Measurements from ENCODE around the gene PODXL.

The PODXL gene

GRCh38 chr7:131546583-131547141 lies 9.8 kb downstream of the PODXL start:
- TF ChIP-seq CTCF (IDR thresholded peaks at IDR 0.05): no peak
- no peak overlapping the region for H3K27ac ChIP-seq

GRCh38 chr7:131546126-131546525 lies 10.3 kb downstream of the PODXL start:
- Histone ChIP-seq H3K4me3 (no peak overlapping the region), H3K27ac (no peak overlapping the region)
- TF ChIP-seq CTCF (IDR thresholded peaks at IDR 0.05): no peak
- no peak for DNase-seq (ENCODE audit: low spot score)

More at GRCh38 chr7:131546583-131547141, 9.8 kb downstream of the PODXL start:
- DNase-seq (ENCODE audit: low spot score): no peak
- no peak overlapping the region for H3K4me3 ChIP-seq

- H3K4me3 ChIP-seq: no peak overlapping the region
- peak overlapping the region in 1 of 2 donors; percentile 17 for H3K27ac ChIP-seq
Measured at GRCh38 chr7:131544449-131545301, 11.8 kb downstream of the PODXL start.

GRCh38 chr7:131544021-131544420 lies 12.4 kb downstream of the PODXL start:
- peak overlapping the region in 1 of 2 donors; percentile 17 for H3K27ac ChIP-seq
- no peak for TF ChIP-seq CTCF (IDR thresholded peaks at IDR 0.05)
- DNase-seq (ENCODE audit: low spot score): no peak
- no peak overlapping the region for H3K4me3 ChIP-seq

More at GRCh38 chr7:131544449-131545301, 11.8 kb downstream of the PODXL start:
- no peak for DNase-seq (ENCODE audit: low spot score)
- no peak for TF ChIP-seq CTCF (IDR thresholded peaks at IDR 0.05)

GRCh38 chr7:131543298-131543697 lies 13.1 kb downstream of the PODXL start:
- no peak for TF ChIP-seq CTCF (IDR thresholded peaks at IDR 0.05)
- Histone ChIP-seq H3K27ac (no peak overlapping the region), H3K4me3 (no peak overlapping the region)
- DNase-seq (ENCODE audit: low spot score): no peak

- no peak for DNase-seq (ENCODE audit: low spot score)
- Histone ChIP-seq H3K4me3 (no peak overlapping the region), H3K27ac (peak overlapping the region in 1 of 2 donors; percentile 66)
- TF ChIP-seq CTCF (IDR thresholded peaks at IDR 0.05): no peak
Measured at GRCh38 chr7:131540491-131541162, 15.8 kb downstream of the PODXL start.

Data from coronary artery (tissue), 2 donors.